K562 (cell line): ENCODE results near the gene TCF12. TPM values are rescaled to one million over a fixed set of nuclear protein-coding genes. Genes with fewer than 3 reads are reported as not detected.

Experiments
- ATAC-seq: fragments of 200-7000 bp; cut with Tn5 transposase; 3 replicates; pipeline ENCODE4 v1.9.1; 2020; ENCODE audit warnings: moderate library complexity
- BruUV-seq: library from RNA; stranded (reverse); fragments of 400-500 nt; replicated peaks from 2 replicates; lab custom pipeline; 2021; lab: Mats Ljungman, UMichigan
- CTCF ChIA-PET: fragments of 300-600 bp; formaldehyde crosslinking; extraction: SDS; loops from one replicate; lab custom pipeline; 2021; ENCODE audit warnings: low intra/inter-chr PET ratio; lab: Yijun Ruan, JAX
- POLR2A ChIA-PET: fragments of 300-600, 350-650 bp; sonication (Branson Sonifier 250); formaldehyde crosslinking; extraction: SDS; loops from one replicate; lab custom pipeline; 2021; ENCODE audit warnings: antibody characterized with exemption, inconsistent platforms; lab: Yijun Ruan, JAX
- DNase-seq, 4 experiments: peaks; one replicate each; pipeline versions ENCODE4 v3.0.0 to v3.0.0-alpha.2; 2011 to 2018; ENCODE audit warnings: low spot score in 3 of 4, mixed read lengths in 3 of 4; ENCODE audit errors: extremely low read depth in 1 of 4
- FAIRE-seq: peaks from 2 replicates; lab custom pipeline; 2011; peaks lifted over from hg19 to GRCh38; lab: Jason Lieb, UNC
- H2AFZ ChIP-seq: 2 replicates; pipeline ENCODE4 v1.6.0; 2011; ENCODE audit warnings: low read depth, low read length, control low read depth, inconsistent platforms
- H3K27ac ChIP-seq: fragments of 200-600 bp; 3 replicates; pipeline ENCODE4 v1.8.0; 2011; ENCODE audit warnings: low read depth, mild to moderate bottlenecking, control low read depth, inconsistent platforms, low read length, moderate library complexity, mixed read lengths; ENCODE audit errors: extremely low read depth
- H3K27me3 ChIP-seq, 2 experiments: fragments of 300-600 bp in 1 of 2; 2 replicates in 1 of 2; 3 replicates in 1 of 2; pipeline versions ENCODE4 v1.6.0 to v1.8.0; 2011; ENCODE audit warnings: inconsistent platforms in 2 of 2, low read length in 2 of 2, mild to moderate bottlenecking in 1 of 2, mixed read lengths in 1 of 2, moderate library complexity in 1 of 2; ENCODE audit not compliant: control insufficient read depth in 2 of 2, insufficient read depth in 2 of 2
- H3K36me3 ChIP-seq: fragments of 300-600 bp; 3 replicates; pipeline ENCODE4 v1.8.0; 2011; ENCODE audit warnings: mild to moderate bottlenecking, low read length, inconsistent platforms; ENCODE audit not compliant: control insufficient read depth, insufficient read depth
- H3K4me1 ChIP-seq, 2 experiments: fragments of 200-600 bp in 1 of 2; replicated peaks in 1 of 2; 2 replicates in 1 of 2; 3 replicates in 1 of 2; pipeline versions ENCODE4 v1.5.1 to v1.8.0; 2011; ENCODE audit warnings: inconsistent platforms in 2 of 2, low read length in 2 of 2, mild to moderate bottlenecking in 1 of 2, mixed read lengths in 1 of 2, moderate library complexity in 1 of 2; ENCODE audit not compliant: control insufficient read depth in 2 of 2, insufficient read depth in 2 of 2
- H3K4me2 ChIP-seq: 2 replicates; pipeline ENCODE4 v1.6.1; 2011; ENCODE audit warnings: low read length, control low read depth, inconsistent platforms, mixed read lengths; ENCODE audit not compliant: insufficient read depth
- H3K4me3 ChIP-seq: fragments of 200-600 bp; sonication (generic), shearing (Covaris generic); 2 replicates; pipeline ENCODE4 v1.5.1; 2016; ENCODE audit warnings: control low read depth, inconsistent platforms
- H3K79me2 ChIP-seq: fragments of 200-600 bp; 3 replicates; pipeline ENCODE4 v1.8.0; 2011; ENCODE audit warnings: low read length, inconsistent platforms; ENCODE audit not compliant: control insufficient read depth, insufficient read depth
- H3K9ac ChIP-seq, 2 experiments: 2 replicates each; pipeline versions ENCODE4 v1.6.0 to v1.6.1; 2011; ENCODE audit warnings: low read depth in 2 of 2, low read length in 2 of 2, control low read depth in 1 of 2, inconsistent platforms in 1 of 2, mild to moderate bottlenecking in 1 of 2, mixed read lengths in 1 of 2; ENCODE audit not compliant: insufficient read depth in 1 of 2
- H3K9me1 ChIP-seq: one replicate; pipeline ENCODE4 v1.6.0; 2011; ENCODE audit warnings: inconsistent platforms, mild to moderate bottlenecking, low read length, moderate library complexity; ENCODE audit not compliant: control insufficient read depth, insufficient read depth
- H3K9me3 ChIP-seq: replicated peaks from 2 replicates; pipeline ENCODE4 v1.5.1; 2011; ENCODE audit warnings: low read depth, low read length, inconsistent platforms; ENCODE audit not compliant: control insufficient read depth, insufficient read depth
- H4K20me1 ChIP-seq: replicated peaks from 2 replicates; pipeline ENCODE4 v1.6.1; 2011; ENCODE audit warnings: low read length, inconsistent platforms, mixed read lengths; ENCODE audit not compliant: control insufficient read depth, insufficient read depth
- BMI1 ChIP-seq: fragments of 150-350 bp; IDR thresholded peaks from 2 replicates; pipeline ENCODE4 v1.6.1; 2014; ENCODE audit warnings: low read length
- CHAMP1 ChIP-seq: fragments of 450-650 bp; IDR thresholded peaks from 2 replicates; pipeline ENCODE4 v1.6.1; 2016; ENCODE audit warnings: mild to moderate bottlenecking
- CSDE1 ChIP-seq, 2 experiments: fragments of 450-650 bp; IDR thresholded peaks; 2 replicates each; pipeline ENCODE4 v1.6.1; 2016; ENCODE audit warnings: mild to moderate bottlenecking in 1 of 2
- EWSR1 ChIP-seq: fragments of 450-650 bp; IDR thresholded peaks from 2 replicates; pipeline ENCODE4 v1.6.1; 2018; ENCODE audit warnings: borderline replicate concordance, mild to moderate bottlenecking, low read depth, moderate library complexity; ENCODE audit not compliant: partially characterized antibody
- HDAC6 ChIP-seq: IDR thresholded peaks from 2 replicates; pipeline ENCODE4 v1.6.1; 2012; ENCODE audit warnings: low read depth, mild to moderate bottlenecking, control low read depth, inconsistent platforms, low read length, moderate library complexity
- HMG20A ChIP-seq: fragments of 450-650 bp; formaldehyde crosslinking; conservative IDR thresholded peaks from 2 replicates; pipeline ENCODE4 v1.4.0; 2020; ENCODE audit warnings: mild to moderate bottlenecking, mixed read lengths
- NCOA4 ChIP-seq: fragments of 450-650 bp; IDR thresholded peaks from 2 replicates; pipeline ENCODE4 v1.6.1; 2018; ENCODE audit warnings: mild to moderate bottlenecking; ENCODE audit not compliant: partially characterized antibody
- PRPF4 ChIP-seq: fragments of 200-400 bp; formaldehyde crosslinking; IDR thresholded peaks from one replicate; pipeline ENCODE4 v1.6.1; 2017; ENCODE audit warnings: low read length, low read depth, mild to moderate bottlenecking; ENCODE audit not compliant: insufficient read depth, poor library complexity, severe bottlenecking
- SMAD1 ChIP-seq: fragments of 150-350 bp; IDR thresholded peaks from 2 replicates; pipeline ENCODE4 v1.6.1; 2014; ENCODE audit warnings: low read length, low read depth; ENCODE audit not compliant: partially characterized antibody
- SRSF9 ChIP-seq: fragments of 200-400 bp; formaldehyde crosslinking; IDR thresholded peaks from 2 replicates; pipeline ENCODE4 v1.6.1; 2017; ENCODE audit warnings: low read depth, low read length, borderline replicate concordance
- ZNF121 ChIP-seq: sonication (generic); formaldehyde crosslinking; conservative IDR thresholded peaks from 2 replicates; pipeline ENCODE4 v1.8.0; 2022; ENCODE audit warnings: missing genetic modification reagents
- ZNF184 ChIP-seq: sonication (generic); formaldehyde crosslinking; IDR thresholded peaks from 2 replicates; pipeline ENCODE4 v1.5.0; 2020; ENCODE audit warnings: missing genetic modification reagents
- ZNF408 ChIP-seq: fragments of 250-450 bp; sonication (Bioruptor Pico); IDR thresholded peaks from 2 replicates; pipeline ENCODE4 v1.4.0; 2020; ENCODE audit warnings: low read depth, mild to moderate bottlenecking, moderate library complexity
- ZNF445 ChIP-seq: fragments of 250-450 bp; sonication (Bioruptor Pico); IDR thresholded peaks from 2 replicates; pipeline ENCODE4 v1.4.0; 2020; ENCODE audit warnings: low read depth, mild to moderate bottlenecking, moderate library complexity
- WGBS: fragments of 100-300 bp; shearing (Covaris generic); methylation state at CpG from one replicate; pipeline ENCODE4 v1.1.6; 2016; ENCODE audit warnings: low coverage, mixed read lengths; ENCODE audit not compliant: insufficient coverage; ENCODE audit errors: missing lambda C conversion rate; 5-methylcytosine and 5-hydroxymethylcytosine counted together
- in situ Hi-C: fragments of 300-500 bp; cut with MboI; formaldehyde crosslinking; loops from 4 replicates; pipeline ENCODE4 v1.15.0; 2018; ENCODE audit warnings: inconsistent platforms, mixed read lengths
- intact Hi-C: fragments of 100-400 bp; cut with micrococcal nuclease; formaldehyde crosslinking; loops from 2 replicates; pipeline ENCODE4 v1.14.2; 2022
- polyA plus RNA-seq, 8 experiments: library from polyadenylated mRNA; depleted of rRNA in 4 of 8; stranded (reverse) in 5 of 8; unstranded in 3 of 8; fragments of >200 nt; fragmentation: Nextera tagmentation in 2 of 8; fragmentation: Illumina TruSeq in 1 of 8; extraction: Ambion mirVana in 2 of 8; extraction: Trizol in 1 of 8; gene quantifications; 2 replicates each; pipeline versions ENCODE4 v1.2.1 to v1.2.3, GENCODE V29; 2011 to 2014; ENCODE audit warnings: inconsistent platforms in 1 of 8, missing spikeins in 1 of 8
- total RNA-seq, 7 experiments: library from RNA; depleted of rRNA in 6 of 7; stranded (reverse); fragments of >200 nt in 6 of 7; fragmentation: Illumina TruSeq in 2 of 7; extraction: Trizol in 2 of 7; gene quantifications; 2 replicates each; pipeline versions ENCODE4 v1.2.1 to v1.2.3, GENCODE V29; 2011 to 2021; ENCODE audit warnings: low replicate concordance in 1 of 7
- TF ChIP-seq, protein P1 (sequence below): sonication (generic); IDR thresholded peaks from 2 replicates; pipeline ENCODE4 v1.6.1; 2016
- TF ChIP-seq, protein P2 (sequence below): sonication (generic); formaldehyde crosslinking; IDR thresholded peaks from 2 replicates; pipeline ENCODE4 v1.8.1; 2023; ENCODE audit warnings: mild to moderate bottlenecking, missing genetic modification reagents

TCF12 gene
- total and polyA plus RNA-seq, 9 of the 15 experiments (the other 6 are each of a cell fraction or from before 2014, with no cell fraction given), result 10.5 to 132 (median 52.9) TPM

DNA sequence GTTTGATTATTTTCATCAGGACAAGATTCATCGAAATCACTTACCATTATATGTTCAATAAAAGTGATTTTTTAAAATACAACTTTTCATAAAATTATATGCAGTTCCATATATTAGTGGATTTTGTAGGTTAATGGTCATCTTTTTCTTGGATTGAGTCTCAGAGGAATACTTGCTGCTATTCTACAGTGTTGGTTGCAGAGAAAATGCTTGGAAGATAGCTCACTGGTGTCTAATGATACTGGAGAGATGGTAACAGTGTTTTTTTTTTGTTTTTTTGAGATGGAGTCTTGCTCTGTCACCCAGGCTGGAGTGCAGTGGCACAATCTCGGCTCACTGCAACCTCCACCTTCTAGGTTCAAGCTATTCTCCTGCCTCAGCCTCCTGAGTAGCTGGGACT lies 143.3 kb downstream of the TCF12 start:
- CTCF ChIA-PET, result no interaction called here
- ATAC-seq (no peak), FAIRE-seq (no peak), DNase-seq (no peak)
- no peak overlapping the region for H3K27ac ChIP-seq
- H3K79me2 ChIP-seq, result peaks cover 45% of the 10 kb centered on the region
- in situ Hi-C loops, result no loop called here
- no peak overlapping the region for H3K4me3 ChIP-seq
- WGBS, result 93% methylated on average over 1 of the region's 2 CpGs
- no peaks in the 10 kb centered on the region for H3K9me3 ChIP-seq
- no peak overlapping the region for H2AFZ ChIP-seq
- no peak overlapping the region for H3K9ac ChIP-seq
- POLR2A ChIA-PET, result interaction anchor here (0.7 kb wide), 1 partner anchor 11 kb away, joined by 4 read pairs; no protein-coding TSS in a partner anchor
- no TSS peak for BruUV-seq
- no peaks in the 10 kb centered on the region for H3K4me1 ChIP-seq
- no peak for TF ChIP-seq ZNF121 (CRISPR knock-in tag)
- TF ChIP-seq HMG20A (CRISPR knock-in tag), result no peak
- no peak for TF ChIP-seq PRPF4
- TF ChIP-seq, protein P1, sequence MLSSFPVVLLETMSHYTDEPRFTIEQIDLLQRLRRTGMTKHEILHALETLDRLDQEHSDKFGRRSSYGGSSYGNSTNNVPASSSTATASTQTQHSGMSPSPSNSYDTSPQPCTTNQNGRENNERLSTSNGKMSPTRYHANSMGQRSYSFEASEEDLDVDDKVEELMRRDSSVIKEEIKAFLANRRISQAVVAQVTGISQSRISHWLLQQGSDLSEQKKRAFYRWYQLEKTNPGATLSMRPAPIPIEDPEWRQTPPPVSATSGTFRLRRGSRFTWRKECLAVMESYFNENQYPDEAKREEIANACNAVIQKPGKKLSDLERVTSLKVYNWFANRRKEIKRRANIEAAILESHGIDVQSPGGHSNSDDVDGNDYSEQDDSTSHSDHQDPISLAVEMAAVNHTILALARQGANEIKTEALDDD, result no peak
- no peak for TF ChIP-seq SMAD1
- no peak for TF ChIP-seq EWSR1
- TF ChIP-seq CHAMP1, result no peak
- TF ChIP-seq, protein P2, sequence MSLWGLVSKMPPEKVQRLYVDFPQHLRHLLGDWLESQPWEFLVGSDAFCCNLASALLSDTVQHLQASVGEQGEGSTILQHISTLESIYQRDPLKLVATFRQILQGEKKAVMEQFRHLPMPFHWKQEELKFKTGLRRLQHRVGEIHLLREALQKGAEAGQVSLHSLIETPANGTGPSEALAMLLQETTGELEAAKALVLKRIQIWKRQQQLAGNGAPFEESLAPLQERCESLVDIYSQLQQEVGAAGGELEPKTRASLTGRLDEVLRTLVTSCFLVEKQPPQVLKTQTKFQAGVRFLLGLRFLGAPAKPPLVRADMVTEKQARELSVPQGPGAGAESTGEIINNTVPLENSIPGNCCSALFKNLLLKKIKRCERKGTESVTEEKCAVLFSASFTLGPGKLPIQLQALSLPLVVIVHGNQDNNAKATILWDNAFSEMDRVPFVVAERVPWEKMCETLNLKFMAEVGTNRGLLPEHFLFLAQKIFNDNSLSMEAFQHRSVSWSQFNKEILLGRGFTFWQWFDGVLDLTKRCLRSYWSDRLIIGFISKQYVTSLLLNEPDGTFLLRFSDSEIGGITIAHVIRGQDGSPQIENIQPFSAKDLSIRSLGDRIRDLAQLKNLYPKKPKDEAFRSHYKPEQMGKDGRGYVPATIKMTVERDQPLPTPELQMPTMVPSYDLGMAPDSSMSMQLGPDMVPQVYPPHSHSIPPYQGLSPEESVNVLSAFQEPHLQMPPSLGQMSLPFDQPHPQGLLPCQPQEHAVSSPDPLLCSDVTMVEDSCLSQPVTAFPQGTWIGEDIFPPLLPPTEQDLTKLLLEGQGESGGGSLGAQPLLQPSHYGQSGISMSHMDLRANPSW, result no peak
- TF ChIP-seq NCOA4, result no peak
- no peak for TF ChIP-seq BMI1
- TF ChIP-seq HDAC6, result no peak
- TF ChIP-seq CSDE1 (IDR thresholded peaks at IDR 0.05), result no peak
- TF ChIP-seq ZNF408 (CRISPR knock-in tag), result no peak
- TF ChIP-seq ZNF445 (CRISPR knock-in tag), result no peak
- TF ChIP-seq ZNF184, result no peak
- TF ChIP-seq SRSF9, result no peak
- no peaks in the 10 kb centered on the region for H3K27me3 ChIP-seq
- intact Hi-C loops, result no loop called here
- H3K4me2 ChIP-seq, result no peak overlapping the region
- H3K36me3 ChIP-seq, result peaks cover 5% of the 10 kb centered on the region; the same call in 2 of the 3 replicates
- no peaks in the 10 kb centered on the region for H3K9me1 ChIP-seq
- 0 out of 2 replicates have a peak, but pooled peaks cover 3% of the 10 kb centered on the region for H4K20me1 ChIP-seq
